Kidney capillary endothelial cell (primary cell): ENCODE measurements around the gene IDH3B.
A peak's percentile ranks its signal among the peaks of the same experiment; 100 is the strongest.

Source experiments
- DNase-seq: peaks from one replicate; pipeline ENCODE4 v3.0.0-alpha.2; 2018; ENCODE audit warnings: low spot score

Gene IDH3B

DNA sequence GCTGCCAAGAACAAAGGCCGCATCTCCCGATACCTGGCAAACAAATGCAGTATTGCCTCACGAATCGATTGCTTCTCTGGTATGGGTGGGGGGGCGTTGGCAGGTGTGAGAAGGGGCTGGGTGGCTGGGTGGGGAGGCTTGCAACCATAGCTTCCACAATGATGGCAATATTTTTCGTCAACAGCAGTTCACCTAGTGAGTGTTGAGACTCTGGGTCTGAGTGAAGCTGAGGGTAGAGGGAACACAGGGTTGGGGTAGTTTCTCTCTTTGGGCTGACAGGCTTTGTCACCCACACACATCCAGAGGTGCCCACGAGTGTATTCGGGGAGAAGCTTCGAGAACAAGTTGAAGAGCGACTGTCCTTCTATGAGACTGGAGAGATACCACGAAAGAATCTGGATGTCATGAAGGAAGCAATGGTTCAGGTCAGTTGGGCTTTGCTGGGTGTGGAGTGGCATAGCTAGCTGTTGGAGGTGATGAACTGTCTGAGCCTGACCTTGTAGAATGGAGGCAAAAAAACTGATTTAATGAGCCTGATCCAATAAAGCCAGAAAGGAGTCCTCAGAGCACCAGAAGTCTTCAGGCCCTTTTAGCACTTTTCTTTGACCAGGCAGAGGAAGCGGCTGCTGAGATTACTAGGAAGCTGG lies 7.4 kb downstream of the IDH3B start:
- no peak for DNase-seq

- no peak for DNase-seq
Observed at GRCh38 chr20:2655331-2656116, 8.5 kb downstream of the IDH3B start.

- no peak for DNase-seq
Observed at GRCh38 chr20:2654831-2655230, 9.2 kb downstream of the IDH3B start.

GRCh38 chr20:2654384-2654822 lies 9.6 kb downstream of the IDH3B start:
- DNase-seq: no peak

DNA sequence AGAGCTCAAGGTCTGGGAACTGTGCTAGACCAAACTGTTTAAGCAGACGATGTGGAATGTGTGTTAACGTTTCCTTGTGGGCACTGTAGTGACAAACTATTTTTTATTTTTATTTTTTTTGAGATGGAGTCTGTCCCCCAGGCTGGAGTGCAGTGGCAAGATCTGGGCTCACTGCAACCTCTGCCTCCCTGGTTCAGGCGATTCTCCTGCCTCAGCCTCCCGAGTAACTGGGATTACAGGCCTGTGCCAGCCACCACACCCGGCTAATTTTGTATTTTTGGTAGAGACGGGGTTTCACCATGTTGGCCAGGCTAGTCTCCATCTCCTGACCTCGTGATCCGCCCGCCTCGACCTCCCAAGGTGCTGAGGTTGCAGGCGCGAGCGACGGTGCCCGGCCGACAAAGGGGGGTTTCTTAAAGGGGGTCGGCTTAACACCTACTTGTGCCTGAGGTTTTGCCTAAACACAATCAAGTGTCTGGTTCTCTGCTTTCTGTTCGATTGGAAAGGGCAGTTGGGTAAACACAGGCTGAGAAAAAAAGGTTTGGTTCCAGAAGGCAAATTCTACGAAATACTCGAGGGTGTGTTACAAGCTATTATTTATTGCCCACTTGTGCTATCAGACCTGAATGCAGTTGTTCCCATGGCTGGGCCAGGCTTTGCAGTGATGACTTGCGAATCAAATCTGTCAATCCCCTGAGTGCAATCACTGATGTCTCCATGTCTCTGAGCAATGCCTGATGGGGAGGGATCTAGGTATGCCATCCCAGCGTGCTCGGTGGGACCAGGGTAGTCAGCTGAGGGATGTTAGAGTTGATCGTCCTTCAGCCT lies 10.2 kb downstream of the IDH3B start:
- DNase-seq: no peak

- DNase-seq: peak; percentile 26
Observed at GRCh38 chr20:2652724-2653555, 11.1 kb downstream of the IDH3B start.

DNA sequence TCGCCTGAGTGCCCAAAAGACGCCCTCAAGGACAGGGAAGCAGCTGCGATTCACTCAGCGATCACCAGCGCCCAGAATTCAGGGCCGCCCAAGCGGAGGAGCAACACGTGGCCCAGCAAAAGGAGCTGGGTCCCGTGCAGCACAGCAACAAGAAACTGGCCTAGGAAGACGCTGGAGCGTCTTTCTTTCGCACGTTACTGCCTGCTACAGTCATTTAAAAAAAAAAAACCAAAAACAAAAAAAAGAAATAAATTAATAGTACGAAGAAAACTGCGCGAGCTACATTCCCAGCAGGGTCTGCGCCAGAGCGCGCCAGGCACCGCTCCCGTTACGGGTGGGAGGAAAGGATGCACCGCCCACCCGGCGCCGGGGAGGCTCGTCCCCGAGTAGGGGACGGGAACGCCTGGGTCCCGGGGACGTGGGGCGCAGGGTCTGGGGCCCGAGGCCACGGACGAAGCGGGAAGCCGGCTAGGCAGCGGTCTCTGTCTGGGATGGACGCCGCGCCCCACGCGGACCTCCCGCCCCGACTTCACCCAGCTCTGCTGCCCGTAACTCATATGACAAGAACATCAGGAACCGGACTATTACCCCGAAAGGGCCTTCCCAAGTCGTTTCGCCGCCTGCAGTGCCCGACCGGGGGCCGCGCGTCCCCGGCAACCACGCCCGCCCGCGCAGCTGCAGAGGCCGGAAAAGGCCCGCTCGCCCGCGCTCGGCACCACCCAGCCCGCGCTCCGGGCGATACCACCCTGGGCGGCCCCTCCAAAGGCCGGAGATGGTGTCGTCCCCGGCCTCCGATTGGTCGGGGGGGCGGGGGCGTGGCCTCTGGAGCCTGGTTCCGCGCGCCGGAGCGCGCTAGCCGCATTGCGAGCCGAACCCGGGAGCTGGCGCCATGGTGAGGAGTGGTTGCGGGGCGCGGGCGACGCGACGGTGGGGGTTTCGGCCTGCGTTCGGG lies 12.0 kb downstream of the IDH3B start, which contains the start of gene NOP56:
Gene NOP56, plus strand, starts transcription at position 861 of the 952 bp plus-strand sequence. Its CDS starts 29 bp downstream, at position 890.
- peak; percentile 82 for DNase-seq

GRCh38 chr20:2643708-2644107 lies 20.3 kb downstream of the IDH3B start:
- DNase-seq: no peak

DNA sequence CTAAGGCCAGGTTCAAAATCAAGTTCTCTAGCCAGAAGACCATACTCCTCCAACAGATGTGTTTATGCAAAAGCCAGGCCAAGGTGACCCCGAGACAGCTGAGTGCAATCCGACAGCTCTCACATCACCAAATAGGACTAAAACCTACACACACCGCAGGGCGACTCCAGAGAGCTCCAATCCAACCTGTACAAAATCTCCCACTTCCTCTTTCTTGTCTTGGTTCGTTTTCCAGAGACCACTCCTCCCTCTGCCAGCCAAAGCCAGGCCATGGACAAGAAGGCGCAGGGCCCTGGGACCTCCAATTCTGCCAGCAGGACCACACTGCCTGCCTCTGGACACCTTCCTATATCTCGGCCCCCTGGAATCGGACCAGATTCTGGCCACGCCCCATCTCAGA lies 23.1 kb downstream of the IDH3B start:
- no peak for DNase-seq

DNA sequence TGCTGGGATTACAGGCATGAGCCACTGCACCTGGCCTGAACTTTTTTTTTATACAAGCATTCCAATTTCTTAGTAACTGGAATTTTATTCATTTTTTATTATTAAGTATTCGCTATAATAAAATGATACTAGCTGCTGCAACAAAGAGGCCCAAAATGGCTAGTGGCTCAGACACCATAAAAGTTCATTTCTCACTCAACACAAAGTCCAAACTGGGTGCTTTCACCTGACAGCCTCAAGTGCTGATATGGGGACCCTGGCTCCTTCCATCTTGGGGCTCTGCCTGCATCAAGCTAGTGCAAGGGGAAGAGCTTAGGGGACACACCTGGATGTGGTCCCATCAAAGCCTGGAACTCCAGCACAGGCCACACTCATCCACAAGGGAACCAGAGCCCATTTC lies 23.8 kb downstream of the IDH3B start:
- no peak for DNase-seq

- no peak for DNase-seq
Observed at GRCh38 chr20:2637246-2637645, 26.8 kb downstream of the IDH3B start.

- DNase-seq: no peak
Observed at GRCh38 chr20:2633381-2633780, 30.6 kb downstream of the IDH3B start.

GRCh38 chr20:2631228-2631627 lies 32.8 kb downstream of the IDH3B start:
- DNase-seq: no peak

GRCh38 chr20:2626853-2627541 lies 37.0 kb downstream of the IDH3B start:
- no peak for DNase-seq

- no peak for DNase-seq
Observed at GRCh38 chr20:2625062-2625461, 39.0 kb downstream of the IDH3B start.

DNA sequence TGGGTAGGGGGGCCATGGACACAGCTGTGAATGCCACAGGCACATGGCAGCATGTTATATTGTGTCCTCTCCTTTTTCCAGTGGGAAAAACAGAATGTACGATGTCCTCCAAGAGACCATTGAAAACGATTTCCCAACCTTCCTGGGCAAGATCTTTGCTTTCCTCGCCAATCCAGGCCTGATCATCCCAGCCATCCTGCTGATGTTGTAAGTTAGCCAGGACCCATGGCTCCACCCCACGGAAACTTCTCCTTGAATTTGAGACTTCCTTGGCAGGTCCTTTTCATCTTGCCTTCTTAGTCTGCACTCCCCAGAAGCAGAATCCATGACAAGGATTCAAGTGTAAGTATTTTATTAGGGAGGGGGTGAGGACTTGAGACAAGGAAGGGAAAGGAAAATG lies 39.8 kb downstream of the IDH3B start:
- DNase-seq: no peak

DNA sequence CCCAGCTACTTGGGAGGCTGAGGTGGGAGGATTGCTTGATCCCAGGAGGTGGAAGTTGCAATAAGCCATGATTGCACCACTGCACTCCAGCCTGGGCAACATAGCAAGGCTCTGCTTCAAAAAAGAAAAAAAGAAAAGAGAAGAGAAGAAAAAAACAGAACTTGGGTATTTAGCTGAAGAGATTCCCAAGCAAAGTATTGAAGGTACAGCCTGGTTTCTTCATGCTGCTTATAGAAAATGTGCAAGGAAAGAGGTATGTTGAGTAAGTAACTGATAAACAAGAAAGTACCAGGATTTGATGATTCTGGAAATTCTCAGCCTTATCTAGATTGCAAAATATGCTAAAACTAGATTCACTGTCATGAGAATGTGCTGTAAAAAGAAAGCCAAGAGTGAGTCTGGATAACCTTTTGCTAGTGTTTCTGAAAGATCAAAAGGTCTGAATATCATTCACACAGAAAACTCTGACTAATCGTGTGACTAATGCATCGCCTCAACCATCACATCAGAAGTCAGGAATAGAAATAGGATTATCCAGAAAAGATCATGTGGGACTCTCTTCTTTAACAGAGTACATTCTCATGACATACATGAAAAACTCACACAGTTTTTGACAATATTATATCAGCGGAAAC lies 43.9 kb downstream of the IDH3B start:
- peak; percentile 4 for DNase-seq

- no peak for DNase-seq
Observed at GRCh38 chr20:2619337-2619736, 44.7 kb downstream of the IDH3B start.

DNA sequence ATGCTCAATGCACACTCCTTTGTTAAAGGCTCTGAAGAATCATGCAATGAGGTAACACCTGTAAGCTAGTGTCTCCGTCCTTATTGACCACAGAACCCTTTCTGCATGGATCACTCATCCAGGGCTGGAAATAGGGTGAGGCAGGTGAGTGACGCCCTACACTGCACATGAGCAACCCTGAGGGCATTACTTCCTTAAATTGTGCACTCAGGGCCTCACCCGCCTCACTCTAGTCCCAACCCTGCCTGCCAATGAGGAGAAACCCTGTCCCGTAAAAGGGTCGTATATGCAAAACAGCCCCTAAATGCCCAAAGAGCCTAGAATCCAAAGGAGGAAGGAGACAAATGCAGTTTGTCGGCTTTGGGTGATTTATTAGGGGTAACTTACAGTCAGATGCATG lies 45.2 kb downstream of the IDH3B start:
- no peak for DNase-seq
